Measurements from ENCODE around the gene DGKG.

Gene DGKG

DNA sequence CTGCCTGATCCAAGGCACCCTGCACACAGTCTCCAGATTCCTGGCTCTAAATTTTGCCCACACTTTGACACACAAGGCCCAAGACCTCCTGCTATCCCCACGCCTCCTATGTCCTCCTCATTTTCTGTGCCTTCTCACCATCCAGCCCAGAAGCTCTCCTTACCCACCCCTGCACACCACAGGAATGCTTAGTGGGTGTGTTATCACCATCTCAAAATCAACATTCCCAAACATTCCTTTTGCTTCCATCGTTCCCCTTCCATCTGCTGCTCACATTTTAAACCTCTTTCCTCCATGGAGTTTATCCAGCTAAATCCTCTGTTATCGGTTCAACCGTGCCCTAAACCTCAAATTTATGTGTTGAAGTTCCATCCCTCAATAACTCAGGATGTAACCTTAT lies 43.9 kb downstream of the DGKG start:
- no peak for DNase-seq (ENCODE audit: low spot score)

DNA sequence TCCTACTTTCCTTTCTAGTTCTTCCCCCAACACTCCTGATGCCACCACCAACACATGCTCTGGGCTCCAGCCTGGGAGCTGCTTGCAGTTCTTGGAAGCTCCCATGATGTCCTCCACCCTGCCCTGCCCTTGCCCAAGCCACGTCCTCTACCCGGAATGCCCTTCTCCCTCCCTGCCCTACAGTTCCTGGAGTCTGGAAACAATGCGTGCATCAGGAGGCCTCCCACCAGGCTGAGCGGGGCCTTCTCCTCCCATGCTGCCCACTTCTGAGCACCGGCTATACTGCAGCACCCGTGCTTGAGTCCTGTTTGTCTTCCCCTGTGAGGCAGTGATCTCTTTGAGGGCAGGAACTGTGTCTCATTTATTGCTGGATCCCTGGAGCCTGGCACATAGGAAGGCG lies 44.6 kb downstream of the DGKG start:
- DNase-seq (ENCODE audit: low spot score) = no peak

DNA sequence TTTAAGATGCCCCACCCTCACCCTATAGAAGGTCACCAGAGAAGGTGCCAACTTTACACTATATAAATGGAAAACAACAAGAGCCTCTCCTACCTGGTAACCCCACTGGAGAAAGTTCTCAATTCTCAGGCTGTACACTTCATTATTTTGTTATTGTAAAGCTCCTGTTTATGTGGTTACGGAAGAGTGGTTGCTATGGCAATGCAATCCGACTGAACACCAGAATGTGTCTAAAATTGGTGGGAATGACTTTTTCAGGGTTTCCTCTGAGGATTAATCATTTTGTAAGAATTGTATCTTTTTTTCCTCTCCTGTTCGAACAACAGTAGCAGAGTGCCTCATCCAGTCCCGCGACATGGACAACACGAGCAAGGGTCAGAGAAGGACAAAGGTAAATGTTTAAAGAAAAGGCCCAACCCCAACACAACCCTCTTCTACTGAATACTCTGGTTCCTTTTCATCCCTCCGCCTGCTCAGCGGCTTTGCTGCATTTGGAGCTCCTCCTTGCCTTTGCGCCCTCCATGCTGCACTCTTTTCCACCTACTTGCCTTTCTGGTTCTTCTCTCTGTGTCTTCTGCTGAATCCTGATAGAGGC lies 45.3 kb downstream of the DGKG start:
- DNase-seq (ENCODE audit: low spot score) = no peak

DNA sequence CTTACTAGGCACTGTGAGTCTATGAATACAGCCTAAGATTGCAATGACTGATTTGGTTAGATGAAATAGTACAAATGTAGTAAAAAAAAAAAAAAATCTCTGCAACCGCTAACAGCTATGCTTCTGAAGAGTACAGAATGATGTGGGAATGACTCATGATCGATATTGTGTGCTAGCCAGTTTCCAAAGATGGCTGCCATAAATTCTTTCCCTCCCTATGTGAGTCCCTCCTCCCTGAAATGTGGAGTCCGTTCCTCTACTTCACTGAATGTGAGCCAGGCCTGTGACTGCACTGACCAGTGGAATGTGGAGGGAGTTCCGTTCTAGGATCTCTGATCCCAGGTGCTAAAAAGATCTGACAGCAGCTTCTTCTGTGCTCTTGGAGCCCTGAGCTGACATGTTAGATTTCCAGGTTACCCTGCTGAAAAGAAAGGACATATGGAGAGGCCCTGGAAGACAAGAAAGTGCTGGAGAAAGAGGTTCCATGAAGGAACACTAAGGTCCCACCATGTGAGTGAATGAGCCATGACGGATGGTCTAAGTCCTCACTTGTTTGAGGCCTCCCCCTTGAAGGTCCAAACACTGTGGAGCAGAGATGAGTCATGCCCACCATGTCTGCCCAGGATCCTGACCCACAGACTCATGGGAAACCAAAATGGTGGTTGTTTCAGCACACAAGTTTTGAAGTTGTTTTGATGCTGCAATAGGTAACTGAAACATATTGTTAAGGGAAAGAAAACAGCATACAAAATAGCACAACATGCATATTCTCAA lies 46.3 kb downstream of the DGKG start:
- DNase-seq (ENCODE audit: low spot score) = no peak

DNA sequence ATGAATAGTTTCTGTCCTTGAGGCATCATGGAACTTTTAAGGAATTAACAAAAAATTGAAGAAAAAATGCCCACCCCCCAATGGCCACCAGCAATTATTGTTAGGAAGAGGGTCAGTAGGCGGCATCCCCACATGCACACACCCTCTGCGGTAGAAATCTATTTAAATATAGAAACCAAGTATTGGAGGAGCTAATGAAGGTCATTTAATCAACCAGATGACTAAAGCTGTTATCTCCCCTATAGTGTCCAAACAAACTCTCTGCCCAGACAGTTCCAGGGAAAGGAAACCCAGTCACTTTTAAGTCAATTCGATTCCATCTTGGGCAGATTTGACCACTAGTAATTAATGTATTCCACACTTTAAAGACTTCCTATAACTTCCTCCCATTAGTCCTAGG lies 47.1 kb downstream of the DGKG start:
- no peak for DNase-seq (ENCODE audit: low spot score)

DNA sequence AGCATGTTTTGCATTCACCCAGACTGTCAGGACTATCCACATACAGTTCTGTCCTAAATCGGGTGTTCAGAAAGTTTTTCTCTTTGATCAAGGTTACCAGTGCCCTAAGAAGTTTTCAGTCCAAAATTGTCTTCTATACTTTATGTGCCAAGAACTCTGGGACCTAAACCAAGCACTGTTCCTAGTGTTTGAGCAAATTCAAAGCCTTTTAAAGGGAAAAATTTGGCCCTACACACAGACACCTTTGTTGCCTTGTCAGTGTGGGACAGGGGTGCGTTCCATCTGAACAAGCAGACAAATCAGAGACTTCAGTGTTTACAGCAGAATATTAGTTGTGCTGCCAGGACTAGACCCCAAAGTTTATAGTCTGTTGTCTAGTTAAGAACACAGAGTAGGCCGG lies 50.6 kb downstream of the DGKG start:
- no peak for DNase-seq (ENCODE audit: low spot score)

DNA sequence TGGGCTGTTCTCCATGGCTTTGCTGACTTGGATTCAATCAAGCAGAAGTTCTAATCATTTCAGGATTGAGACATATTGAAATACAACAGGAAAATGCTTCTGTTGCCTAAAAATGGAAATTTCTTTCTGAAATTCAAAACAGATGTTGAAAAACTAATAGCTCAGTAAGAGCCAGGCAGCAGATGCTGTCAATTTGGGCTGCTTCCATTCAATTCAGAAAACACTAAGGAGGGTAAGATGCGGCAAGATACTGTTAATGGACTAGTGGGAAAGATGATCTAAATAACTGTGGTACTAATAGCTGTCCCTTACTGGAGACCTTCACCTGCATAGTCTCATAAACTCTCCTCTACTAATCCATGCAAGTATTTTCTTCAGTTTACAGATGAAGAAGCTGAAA lies 53.5 kb downstream of the DGKG start:
- no peak for DNase-seq (ENCODE audit: low spot score)

DNA sequence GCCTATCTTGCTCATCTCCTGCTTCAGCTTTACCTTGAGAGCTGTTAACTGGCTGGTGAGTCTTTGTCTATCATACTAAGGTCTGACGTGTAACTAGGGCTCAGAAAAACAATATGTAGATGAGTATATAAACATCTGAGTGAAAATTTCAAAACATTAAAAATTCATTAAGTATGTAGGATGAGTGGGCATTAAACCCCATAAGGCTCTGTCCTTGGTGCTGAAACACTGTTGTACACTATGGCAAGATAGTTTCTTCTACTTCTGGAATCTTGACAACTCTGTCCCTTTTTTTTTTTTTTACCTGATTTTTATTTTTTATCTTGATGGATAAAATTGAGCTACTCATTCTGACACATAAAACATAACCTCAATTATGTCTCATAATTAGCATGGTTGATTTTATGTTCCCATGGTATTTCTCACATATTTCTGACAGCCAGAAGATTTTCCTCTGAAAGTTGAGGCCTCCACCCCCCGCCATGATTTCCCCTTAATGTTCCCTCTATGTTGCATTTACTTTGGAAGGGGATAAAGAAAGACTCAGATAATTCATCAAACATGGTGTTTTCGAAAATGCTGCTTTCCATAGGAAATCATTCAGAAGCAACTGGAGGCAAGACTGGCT lies 54.3 kb downstream of the DGKG start:
- DNase-seq (ENCODE audit: low spot score) = peak; percentile 21

DNA sequence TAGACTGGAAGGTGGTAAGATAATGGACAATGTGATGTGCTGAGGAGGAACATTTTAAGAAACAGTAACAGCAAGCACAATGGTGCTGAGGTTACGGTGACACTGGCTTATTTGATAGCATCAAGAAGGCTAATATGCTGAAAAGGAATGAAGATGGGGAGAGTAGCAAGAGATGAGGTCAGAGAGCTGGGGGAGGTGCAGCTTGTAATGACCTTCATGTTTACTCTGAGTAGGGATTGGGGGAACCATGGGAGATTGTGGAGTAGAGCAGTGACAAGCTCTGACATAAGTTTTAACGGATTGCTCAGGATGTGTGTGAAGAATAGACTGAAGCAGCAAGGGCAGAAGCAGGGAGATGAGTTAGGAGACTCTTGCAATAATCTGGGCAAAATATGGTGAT lies 56.7 kb downstream of the DGKG start:
- no peak for DNase-seq (ENCODE audit: low spot score)

DNA sequence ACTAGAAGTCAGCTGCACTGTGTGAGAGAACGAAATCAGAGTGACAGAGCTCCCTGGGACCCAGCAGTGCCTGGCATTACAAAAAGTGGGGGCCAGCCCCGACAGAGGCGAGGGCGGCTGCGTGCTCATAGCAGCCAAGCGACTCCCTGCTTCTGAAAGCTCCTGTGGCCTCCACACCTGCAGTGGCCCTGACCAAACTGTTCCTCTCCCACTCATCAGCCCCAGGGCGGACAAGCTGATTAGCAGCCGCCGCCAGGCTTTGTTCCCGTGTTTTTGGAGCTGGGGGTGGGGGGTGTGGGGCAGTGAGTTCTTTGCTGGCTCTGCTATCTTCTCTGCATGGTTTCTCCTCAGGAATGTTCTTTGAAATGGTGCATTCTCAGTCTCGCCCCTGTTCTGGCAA lies 58.1 kb downstream of the DGKG start:
- DNase-seq (ENCODE audit: low spot score) = no peak

DNA sequence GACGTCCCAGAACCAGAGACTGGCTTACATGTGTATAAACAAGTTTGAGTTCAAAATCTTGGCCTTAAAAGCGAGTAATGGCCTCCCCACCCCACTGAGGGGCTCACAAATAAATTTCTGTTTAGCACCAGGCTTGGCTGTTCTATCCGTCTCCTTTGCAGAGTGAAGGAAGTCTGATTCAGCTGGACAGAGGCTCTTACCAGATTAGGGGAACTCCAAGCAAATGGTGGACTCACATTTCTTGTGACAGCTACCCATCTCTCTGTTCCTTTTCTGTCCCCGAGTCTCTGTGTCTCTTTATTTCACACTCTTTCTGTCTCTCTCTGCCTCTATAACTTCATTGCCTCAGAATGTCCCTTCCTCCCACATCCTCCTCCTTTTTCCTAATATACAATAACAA lies 62.7 kb downstream of the DGKG start:
- no peak for DNase-seq (ENCODE audit: low spot score)

DNA sequence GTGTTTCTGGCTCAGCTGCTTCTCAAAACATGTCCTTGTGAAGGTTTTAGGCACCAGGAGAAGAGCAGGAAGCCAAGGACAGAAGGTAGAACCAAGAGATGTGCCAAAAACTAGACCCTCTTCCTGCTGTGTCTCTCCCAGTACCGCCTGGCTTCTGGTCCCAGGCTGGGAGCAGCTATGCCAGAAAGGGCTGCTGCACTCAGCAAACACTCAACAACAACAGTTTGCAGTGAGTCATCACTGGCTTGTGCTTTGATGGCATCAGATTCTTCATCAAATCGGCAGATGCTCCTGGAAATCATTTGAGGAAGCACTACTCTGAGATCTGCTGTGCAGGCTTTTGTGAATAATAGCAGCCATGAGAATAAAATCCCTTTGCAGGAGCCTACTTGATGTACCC lies 63.2 kb downstream of the DGKG start:
- no peak for DNase-seq (ENCODE audit: low spot score)

DNA sequence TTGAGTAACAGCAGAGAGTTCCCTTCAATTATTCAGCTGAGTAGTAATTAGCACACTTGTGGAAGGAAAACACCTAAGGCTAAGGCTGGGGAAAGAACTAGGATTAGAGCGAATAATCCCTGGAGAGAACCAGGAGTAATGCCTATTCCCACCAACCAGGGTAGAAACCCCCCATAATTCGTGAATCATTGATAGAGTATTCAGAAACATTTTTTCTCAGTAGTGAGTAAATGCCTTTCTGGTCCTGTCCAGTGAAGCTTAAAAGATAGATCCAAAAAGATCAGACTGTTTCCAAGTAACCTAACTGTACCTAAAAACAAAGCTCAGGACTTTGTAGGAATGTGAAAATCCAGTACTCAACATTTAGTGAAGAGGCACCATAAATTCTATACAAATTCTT lies 71.2 kb downstream of the DGKG start:
- peak; percentile 45 for DNase-seq (ENCODE audit: low spot score)

DNA sequence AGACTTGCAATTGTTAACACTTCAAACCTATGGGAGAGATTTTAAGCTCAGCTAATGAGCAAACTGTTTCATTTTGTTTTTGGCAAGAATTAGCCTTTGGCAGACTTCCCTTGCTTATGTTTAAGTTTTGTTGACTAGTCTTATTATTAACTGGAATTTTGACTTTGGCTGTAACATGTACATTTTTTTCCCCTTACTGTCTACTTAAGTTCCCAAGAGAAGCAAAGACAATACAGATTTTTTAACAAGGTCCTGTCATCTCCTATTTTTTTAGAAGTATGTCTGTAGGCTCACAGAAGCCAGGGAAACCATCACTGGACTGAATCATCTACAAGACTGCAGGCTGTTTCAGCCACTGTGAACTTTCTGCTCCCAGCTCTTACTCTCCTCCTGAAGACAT lies 74.3 kb downstream of the DGKG start:
- DNase-seq (ENCODE audit: low spot score) = peak; percentile 18

DNA sequence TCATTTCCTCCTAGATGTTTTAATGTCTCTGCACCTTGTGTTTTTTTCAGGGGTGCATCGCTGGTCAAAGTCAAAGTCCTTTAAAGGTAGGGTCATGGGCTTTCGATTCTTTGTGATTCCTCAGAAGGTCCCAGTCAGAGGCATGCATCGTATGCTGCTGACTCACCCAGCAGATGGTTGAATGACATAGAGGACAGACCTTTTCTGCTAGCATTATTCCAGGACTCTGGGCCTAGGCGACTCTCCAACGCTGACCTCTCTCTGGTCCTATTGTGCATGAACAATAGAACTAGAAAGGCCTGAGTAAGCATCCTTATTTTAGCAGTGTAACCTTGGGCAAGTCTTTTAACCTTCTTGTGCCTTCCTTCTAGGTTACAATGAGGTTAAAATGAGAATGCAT lies 75.9 kb downstream of the DGKG start:
- no peak for DNase-seq (ENCODE audit: low spot score)

DNA sequence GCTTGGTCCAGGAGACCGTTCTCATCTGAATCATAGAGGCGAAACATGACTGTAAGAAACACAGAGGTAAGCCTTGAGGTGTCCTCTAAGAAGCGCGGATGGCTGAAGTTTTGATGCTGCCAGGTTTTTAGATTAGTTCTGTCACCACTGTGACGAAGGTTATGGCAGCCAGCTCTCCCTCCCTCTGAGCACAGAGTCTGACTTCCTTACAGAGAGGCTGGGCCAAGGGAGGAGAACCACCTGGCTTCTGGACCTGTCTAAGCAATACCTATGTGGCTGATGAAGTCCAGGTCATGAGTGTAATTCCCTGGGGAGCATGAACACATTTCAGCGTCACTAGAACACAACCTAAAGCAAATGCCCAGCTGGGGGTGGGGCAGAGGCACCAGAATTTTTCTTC lies 77.4 kb downstream of the DGKG start:
- no peak for DNase-seq (ENCODE audit: low spot score)

DNA sequence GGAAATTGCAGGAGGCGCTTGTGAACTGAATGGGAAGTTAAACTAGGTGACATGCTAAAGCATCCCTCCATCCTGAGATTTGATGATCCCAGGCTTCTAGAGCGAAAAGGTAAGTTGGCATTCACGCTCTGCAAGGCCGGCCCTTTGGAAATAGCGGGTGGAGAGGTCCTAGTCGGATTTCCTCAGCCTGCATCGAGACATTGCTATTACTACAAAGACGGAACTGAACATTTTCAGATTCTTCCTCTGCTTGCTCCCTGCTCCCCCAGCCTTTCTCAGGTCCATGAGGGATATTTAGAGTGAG lies 77.7 kb downstream of the DGKG start:
- no peak for DNase-seq (ENCODE audit: low spot score)

DNA sequence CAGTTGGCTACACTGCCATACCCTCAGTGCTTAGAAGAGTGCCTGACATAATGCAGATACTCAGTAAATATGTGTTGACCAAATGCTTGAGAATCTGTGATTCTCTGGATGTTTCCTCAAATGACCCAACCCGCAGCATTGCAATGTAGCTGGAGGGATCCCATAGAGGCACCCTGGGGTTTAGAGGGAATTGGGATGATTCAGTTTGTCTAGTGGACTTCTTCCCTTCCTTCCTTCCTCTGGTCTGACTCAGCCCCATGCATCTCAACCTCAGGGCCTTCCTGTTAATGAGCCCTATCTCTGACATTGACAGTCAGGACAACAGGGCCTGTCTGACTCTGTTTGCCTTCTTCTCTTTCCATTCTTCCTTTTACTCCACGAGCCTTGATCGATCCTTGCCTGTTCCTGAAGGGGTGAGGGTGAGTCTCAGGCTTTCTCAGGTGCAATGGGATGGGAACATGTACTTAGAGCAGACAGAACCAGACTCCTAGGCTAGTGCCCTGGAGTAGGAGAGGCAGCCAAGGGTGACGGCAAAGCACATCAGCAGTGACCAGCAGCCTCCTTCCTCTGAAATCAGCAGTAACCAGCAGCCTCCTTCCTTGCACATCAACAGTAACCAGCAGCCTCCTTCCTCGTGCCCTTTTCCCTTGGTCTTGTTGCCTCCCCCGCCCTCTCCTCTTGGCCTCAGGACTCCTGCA lies 78.2 kb downstream of the DGKG start:
- peak; percentile 72 for DNase-seq (ENCODE audit: low spot score)

DNA sequence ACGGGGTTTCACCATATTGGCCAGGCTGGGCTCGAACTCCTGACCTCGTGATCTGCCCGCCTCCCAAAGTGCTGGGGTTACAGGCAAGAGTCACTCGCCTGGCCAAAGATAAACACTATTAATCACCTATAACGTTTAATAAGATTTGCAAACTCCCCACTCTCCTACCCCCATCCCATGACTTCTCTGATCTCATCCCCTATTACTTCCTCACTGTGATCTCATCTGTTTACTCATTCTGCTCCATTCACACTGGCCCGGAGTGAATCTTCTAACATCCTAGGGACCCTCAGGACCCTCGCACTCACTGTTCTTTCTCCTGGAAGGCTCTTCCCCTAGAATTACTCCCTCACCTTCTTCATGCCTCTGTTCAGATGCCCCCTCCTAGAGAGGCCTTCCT lies 78.9 kb downstream of the DGKG start:
- peak; percentile 38 for DNase-seq (ENCODE audit: low spot score)

DNA sequence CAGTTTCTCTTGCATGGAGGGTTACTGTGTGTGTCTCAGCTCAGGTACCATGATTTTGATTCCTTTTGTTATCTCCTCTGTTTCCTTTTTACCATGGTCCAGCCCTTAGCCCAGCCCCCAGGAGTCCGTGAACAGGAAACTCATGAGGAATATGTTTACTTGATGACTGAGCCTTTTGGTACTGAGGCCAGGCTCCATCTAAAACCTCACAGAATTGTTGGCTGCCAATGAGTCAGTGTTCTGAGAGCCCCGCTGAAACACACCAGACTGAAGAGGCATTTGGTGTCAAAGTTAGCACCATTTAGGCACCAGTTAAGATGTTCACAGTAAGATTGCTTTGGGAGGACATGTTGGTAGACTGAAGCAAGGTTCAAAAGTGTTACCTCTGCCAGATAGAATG lies 80.9 kb downstream of the DGKG start:
- peak; percentile 59 for DNase-seq (ENCODE audit: low spot score)

DNA sequence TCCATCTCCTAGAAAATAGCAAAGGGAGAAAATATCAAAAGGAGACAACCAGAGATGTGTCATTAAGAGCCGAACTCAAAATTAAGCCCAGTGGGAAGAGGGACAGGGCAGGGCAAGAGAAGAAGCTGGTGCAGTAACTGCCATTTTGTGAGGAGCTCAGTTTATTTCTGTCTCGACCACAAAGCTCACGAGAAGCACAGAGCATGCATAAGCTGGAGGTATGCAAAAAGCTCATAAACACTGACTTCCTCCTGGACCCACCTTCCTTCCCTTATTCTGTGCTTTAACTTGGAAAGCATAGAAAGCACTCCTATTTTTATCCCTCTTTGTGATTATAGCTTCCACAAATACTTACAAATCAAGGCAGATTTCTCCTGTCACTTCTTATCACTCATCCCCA lies 81.3 kb downstream of the DGKG start:
- DNase-seq (ENCODE audit: low spot score) = no peak

DNA sequence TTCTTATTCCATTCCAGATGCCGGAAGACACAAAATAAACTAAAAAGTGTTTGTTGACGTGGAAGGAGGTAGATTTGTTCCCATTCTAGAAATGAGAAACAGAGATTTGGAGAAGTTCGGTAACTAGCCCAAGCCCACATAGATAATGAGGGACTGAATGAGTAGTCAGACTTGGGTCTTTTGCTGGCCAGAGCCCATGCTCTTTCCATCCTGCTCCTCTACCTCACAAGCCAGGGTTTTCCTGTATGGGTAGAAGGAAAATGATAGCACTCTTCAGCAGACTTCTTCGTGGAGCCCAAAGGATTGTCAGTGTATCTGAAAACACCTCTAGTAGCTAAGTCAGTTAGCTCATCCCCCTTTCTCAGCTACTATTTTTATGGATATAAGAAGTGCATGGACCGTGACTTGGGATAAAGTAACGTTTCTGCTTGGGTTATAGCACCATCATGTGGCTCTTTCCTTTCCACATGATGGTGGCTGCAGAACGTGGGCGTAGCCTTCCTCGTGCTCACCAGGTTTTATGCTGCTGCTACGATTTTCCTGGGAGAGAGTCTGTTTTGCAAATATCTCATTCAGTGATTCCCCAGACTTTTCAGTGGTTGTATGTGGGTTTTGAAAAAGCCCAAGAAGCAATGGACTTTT lies 84.6 kb downstream of the DGKG start:
- DNase-seq (ENCODE audit: low spot score) = peak; percentile 67

DNA sequence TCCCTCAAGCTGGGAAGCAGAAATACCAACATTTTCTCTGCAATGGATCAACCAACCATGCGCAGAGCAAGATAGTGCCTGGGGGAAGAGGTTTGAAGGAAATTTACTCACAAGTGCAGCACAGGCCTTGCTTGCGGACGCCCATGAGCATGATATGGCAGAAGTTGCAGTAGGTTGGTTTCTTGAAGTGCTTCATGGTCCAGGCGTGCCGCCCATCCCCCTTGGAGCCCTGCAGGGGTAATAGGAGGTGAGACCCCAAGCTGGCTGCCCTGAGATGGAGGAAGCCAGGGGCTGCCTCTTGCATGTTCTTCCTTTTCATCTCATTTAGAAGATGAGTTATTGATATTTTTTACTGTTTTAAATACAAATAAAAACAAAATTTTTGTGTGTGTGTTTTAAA lies 86.6 kb downstream of the DGKG start:
- DNase-seq (ENCODE audit: low spot score) = no peak

Data from kidney tubule cell (primary cell).